ENCODE data around the gene HSPA12B.
"Not testable (repeated sequence)": the region's sequence is repeated elsewhere in the genome, so short reads cannot be mapped to it uniquely, and the experiment has no call there.

HSPA12B gene

DNA sequence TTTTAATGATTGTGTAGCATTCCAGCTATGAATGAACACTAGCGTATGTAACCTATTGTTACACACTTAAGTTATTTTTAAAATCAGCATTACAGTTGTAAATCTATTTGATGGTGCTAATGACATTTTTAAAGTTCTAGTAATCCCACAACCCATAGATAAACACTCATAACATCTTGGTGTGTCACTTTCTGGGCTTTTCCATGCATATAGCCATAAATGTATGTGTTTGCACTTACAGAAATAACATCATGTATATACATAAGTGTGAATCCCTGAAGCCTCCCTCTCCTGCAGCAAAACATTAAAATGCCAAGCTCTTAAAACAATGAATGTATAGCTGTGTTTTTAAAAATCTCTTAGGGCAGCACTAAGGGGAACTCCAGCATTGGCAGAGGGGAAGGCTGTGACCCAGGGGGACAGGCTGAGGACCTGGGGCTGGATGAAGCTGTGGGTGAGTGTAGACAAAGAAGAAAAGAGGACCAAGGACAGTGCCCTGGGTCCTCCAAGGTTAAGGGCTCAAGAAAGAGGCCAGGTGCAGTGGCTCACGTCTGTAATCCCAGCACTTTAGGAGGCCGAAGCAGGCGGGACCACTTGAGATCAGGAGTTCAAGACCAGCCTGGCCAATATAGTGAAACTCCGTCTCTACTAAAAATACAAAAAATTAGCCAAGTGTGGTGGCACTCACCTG is 55.0 kb downstream of the HSPA12B start:
- DNase-seq (ENCODE audit: low spot score): no peak

DNA sequence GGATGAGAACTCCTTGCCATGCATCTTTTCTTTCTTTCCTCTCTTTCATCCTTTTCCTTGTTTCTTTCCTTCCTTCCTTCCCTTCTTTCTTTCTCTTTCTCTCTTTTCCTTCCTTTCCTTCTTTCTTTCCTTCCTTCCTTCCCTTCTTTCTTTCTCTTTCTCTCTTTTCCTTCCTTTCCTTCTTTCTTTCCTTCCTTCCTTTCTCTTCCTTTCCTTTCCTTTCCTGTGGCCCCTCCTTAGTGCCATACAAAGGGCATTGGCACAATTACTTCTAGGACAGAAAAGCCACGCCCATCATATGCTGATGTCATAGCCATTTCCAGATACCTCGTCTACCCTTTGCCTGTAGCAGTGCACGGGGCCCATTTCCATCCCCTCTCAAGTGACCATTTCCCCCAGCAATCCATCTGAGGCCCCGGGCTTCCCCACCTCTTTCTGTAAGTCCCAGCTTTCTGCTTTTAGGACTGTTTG is 56.2 kb downstream of the HSPA12B start:
- DNase-seq (ENCODE audit: low spot score): no peak

DNA sequence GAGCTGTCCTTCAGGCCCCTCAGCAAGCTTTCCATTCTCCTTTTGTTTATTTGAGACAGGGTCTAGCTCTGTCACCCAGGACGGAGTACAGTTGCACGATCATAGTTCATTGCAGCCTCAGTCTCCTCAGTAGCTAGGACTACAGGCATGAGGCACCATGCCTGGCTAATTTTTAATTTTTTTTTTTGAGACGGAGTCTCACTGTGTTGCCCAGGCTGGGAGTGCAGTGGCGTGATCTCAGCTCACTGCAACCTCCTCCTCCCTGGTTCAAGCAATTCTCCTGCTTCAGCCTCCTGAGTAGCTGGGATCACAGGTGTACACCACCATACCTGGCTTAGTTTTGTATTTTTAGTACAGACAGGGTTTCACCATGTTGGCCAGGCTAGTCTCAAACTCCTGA is 56.7 kb downstream of the HSPA12B start:
- DNase-seq (ENCODE audit: low spot score): not testable (repeated sequence)

DNA sequence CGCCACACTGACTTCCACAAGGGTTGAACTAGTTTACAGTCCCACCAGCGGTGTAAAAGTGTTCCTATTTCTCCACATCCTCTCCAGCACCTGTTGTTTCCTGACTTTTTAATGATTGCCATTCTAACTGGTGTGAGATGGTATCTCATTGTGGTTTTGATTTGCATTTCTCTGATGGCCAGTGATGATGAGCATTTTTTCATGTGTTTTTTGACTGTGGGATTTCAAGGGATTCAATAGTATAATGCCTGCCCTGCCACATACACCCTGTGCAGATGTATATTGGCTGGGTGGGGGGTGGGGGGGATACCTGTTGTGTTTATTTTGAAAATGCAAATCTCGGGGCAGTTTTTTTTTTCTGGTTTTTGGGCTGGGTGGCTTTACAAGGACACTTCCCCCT is 61.7 kb downstream of the HSPA12B start:
- DNase-seq (ENCODE audit: low spot score): not testable (repeated sequence)

DNA sequence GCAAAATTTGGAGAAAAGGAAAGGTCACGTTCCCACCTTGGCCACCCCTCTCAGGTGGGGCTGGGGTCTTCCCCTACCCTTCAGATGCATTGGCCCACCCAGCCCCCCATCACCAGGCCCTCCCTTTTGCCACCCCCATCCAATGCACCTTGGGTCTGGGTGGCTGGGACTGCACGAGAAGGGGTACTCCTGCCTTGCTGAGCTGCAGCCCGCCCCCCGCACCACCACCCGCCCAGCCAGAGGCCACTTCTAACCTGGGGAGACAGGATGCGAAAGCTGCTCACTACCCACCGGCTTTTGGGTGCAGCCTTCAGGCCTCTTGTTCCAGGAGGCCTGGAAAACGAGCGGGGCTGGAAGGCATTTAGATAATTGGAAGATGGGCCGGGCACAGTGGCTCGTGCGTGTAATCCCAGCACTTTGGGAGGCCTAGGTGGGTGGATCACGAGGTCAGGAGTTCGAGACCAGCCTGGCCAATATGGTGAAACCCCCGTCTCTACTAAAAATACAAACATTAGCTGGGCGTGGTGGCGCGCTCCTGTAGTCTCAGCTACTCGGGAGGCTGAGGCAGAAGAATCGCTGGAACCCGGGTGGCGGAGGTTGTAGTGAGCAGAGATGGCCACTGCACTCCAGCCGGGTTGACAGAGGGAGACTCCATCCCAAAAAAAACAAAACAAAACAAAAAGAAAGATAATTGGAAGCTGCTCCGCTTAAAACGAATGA is 62.4 kb downstream of the HSPA12B start:
- DNase-seq (ENCODE audit: low spot score): no peak

DNA sequence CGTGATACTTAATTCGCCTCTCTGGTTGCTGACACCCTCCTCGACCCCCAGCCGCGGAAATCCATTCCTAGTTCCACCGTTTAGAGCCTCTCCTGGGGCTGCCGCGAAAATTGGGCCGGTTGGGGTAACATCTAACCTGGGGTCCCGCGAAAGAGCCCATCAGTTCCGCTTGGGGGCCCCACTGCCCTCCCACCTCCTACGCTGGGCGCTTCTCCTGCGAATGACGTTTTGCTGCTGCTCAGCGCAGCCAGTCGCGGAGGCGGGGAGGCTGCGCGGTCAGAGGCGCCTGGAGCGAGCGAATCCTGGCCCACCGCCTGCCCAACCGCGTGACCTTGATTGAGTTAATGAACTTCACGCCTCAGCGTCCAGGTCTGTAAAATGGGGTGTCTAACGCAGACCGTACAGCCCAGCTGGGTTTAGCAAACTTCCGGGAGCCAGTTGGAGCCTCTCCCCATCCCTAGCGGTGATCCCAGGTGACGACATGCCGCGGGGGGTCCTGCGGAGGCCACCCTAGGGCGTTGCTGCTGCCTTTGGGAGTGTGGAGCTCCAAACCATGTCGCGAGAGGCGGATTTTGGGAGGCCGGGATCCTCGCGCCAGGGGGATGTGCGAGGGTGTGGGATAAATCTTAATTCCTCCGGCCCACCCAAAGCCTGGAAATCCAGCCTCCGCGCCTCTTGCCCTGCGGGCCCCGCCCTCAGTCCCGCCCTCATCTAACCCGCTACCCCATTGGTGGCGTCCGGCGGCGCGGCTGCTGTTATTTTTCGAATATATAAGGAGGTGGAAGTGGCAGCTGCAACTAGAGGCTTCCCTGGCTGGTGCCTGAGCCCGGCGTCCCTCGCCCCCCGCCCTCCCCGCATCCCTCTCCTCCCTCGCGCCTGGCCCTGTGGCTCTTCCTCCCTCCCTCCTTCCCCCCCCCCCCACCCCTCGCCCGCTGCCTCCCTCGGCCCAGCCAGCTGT is 63.3 kb downstream of the HSPA12B start, which contains the start of gene CDC25B:
Gene CDC25B (plus strand): TSS at position 800 of the 958 bp plus-strand sequence. CDS start 222 bp downstream, outside the sequence.
- DNase-seq (ENCODE audit: low spot score): peak; percentile 98

DNA sequence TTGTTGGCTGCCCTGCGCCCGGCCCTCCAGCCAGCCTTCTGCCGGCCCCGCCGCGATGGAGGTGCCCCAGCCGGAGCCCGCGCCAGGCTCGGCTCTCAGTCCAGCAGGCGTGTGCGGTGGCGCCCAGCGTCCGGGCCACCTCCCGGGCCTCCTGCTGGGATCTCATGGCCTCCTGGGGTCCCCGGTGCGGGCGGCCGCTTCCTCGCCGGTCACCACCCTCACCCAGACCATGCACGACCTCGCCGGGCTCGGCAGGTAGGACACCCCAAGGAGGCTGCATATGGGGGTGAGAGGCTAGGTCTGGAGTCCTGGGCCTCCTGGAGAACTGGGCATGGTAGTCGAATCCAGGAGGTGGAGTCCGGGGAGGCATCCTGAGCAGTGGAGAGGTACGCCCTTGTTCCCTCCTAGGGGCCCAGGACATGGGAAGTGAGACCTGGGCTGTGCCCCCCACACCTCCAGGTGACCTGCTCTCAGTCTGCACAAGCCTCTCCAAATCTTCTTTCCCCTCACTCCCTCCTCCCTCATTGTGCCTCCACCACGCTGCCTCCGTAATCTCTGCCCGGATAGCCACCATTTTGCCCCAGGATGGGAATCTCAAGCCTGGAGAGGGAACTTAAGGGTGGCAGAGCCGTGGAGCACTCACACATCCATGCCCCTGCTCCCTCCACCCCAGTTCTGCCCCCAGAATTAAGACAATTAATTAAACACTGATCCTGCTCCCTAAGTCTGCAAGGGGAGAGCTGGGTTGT is 64.2 kb downstream of the HSPA12B start:
- DNase-seq (ENCODE audit: low spot score): peak; percentile 68

DNA sequence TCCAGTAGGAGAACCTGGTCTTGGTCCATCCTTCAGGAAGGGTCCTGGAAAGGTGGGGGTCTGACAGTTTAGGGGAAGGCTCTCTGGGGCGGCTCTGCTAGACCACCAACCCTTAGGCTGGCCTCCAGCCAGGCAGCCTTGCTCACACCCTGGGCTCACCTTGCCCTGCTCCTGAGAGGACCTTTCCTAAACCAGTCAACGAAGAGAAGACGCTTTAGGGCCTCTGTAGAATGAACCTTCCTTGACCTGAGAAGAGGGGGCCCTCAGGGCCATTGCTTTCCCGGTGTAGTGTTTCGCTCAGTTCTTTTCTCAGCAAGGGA is 64.7 kb downstream of the HSPA12B start:
- no peak for DNase-seq (ENCODE audit: low spot score)

DNA sequence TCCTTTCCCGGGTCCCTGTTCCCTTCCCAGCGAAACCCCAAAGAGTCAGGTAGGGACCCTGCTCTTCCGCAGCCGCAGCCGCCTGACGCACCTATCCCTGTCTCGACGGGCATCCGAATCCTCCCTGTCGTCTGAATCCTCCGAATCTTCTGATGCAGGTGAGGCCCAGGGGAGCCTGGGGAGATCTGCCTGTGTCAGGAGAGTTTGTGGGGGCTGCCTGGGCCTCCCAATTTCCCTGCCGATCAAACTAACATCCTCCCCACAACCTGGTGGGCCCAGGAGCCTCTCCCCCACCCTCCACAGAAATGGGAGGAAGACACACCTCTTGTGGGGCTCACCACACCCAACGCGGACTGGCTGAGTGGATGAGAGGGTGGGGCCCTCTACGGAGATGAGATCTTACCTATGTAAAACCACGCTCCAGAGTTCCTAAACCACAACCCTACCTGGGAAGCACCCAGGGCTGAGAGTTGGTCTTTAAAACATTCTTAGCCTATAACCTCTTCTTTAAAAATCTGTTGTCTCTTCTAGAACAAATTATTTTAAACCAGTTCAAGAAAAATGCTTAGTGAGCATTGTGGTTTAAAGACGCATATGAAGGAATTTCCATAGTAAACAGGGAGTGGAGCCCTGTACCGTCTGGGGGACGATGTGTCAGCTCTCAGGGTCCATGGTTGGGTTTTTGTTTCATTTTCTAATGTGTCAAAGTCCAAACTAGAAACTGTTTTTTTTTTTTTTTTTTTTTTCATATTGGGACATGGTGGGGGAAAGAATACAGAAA is 65.3 kb downstream of the HSPA12B start:
- no peak for DNase-seq (ENCODE audit: low spot score)

DNA sequence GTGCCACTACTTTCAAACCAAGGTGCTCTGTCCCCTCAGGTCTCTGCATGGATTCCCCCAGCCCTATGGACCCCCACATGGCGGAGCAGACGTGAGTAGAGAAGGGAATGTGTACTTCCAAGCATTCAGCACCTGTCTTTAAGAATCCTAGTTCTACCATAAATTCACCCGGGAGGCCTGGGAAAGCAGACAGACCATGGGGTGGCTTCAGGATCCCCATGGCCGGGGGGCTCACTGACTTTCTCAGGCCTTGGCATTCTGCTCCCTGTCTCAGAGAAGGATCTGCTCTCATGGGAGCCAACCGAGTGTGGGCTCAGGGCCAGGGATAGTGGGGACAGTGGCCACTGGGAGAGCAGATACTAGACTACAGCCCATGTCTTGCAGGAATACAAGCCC is 65.9 kb downstream of the HSPA12B start:
- no peak for DNase-seq (ENCODE audit: low spot score)

DNA sequence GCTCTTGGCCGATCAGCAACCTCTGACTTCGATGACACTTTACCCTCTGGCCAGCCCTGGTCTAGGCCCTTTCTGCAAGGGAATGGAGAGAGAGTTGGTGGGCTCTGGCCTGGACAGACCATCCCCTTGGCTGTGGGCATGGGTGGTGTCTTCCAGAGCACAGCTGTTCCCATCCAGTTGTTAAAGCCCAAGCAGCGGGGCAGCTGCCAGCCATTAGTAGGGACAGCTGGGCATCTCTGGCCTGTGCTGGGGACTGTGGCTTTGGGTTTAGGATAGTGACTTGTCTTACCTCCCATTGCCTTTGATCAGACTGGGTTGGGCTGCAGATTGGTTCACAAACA is 66.4 kb downstream of the HSPA12B start:
- DNase-seq (ENCODE audit: low spot score): no peak

DNA sequence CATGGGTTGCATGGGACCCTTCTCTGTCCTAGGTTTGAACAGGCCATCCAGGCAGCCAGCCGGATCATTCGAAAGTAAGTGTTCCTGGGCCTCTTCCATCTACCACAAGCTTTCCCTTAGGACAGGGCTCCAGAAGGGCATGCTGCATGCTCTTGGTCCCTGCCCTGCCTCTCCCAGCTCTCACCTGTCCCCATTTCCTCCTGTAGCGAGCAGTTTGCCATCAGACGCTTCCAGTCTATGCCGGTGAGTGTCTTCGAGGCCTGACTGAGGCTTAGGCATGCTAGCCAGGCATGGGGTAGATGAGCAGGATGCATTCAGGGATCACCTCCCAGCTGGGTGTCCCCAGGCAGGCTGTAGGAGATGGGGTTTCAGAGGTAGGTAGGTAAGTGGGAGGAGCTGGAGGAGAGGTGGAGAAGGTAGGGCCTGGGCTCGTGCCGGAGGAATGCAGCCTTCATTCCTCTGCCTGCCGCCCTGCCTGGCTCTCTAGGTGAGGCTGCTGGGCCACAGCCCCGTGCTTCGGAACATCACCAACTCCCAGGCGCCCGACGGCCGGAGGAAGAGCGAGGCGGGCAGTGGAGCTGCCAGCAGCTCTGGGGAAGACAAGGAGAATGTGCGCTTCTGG is 67.9 kb downstream of the HSPA12B start:
- no peak for DNase-seq (ENCODE audit: low spot score)

DNA sequence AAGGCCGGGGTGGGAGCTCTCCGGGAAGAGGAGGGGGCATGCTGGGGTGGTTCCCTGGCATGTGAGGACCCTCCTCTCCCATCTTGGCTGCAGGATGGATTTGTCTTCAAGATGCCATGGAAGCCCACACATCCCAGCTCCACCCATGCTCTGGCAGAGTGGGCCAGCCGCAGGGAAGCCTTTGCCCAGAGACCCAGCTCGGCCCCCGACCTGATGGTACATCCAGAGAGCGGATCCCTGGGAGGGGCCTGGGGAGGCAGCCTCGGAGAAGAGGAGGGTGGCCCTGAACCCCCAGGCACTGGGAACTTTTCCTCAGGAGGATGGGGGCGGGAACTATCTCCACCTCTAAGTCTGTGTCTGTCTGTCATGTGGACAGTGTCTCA is 68.4 kb downstream of the HSPA12B start:
- DNase-seq (ENCODE audit: low spot score): no peak

DNA sequence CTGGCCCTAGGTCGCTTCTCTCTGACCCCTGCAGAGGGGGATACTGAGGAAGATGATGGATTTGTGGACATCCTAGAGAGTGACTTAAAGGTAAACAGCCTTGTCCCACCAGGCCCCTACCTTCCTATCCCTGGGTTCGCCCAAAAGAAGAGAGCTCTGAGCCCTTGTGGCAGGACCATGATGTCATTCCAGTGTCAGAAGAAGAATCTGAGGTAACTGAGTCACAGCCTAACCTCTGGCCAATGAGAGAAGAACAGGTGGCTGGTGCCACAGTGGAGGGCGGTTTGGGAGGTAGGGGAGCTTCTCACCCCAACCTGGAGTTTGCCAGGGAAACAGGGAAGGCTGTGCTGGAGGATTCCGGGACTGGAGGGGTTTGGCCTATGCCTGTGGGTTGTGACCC is 68.8 kb downstream of the HSPA12B start:
- DNase-seq (ENCODE audit: low spot score): no peak

DNA sequence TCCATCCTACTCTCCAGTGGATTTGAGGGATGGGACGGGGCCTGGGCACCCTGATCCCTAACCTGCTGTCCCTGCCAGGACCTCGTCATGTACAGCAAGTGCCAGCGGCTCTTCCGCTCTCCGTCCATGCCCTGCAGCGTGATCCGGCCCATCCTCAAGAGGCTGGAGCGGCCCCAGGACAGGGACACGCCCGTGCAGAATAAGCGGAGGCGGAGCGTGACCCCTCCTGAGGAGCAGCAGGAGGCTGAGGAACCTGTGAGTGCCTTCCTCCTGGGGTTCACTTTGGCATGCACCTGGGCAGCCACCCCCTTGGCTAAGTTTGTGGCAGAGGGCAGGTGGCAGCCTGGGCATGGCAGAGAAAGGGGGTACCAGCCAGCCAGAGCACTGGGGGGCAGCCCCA is 69.4 kb downstream of the HSPA12B start:
- no peak for DNase-seq (ENCODE audit: low spot score)

All from HuH-7.5 (cell line).